HEK293 (cell line): ENCODE results near the gene ALDH2.

ENCODE experiments used
- CTCF ChIA-PET: fragments of 350-600 bp; formaldehyde crosslinking; extraction: SDS; loops from one replicate; lab custom pipeline; 2021; ENCODE audit warnings: antibody characterized with exemption; lab: Yijun Ruan, JAX
- POLR2A ChIA-PET: fragments of 300-600 bp; formaldehyde crosslinking; extraction: SDS; loops from one replicate; lab custom pipeline; 2020; ENCODE audit warnings: antibody characterized with exemption, inconsistent platforms; lab: Yijun Ruan, JAX
- H3K27ac ChIP-seq: fragments of 200-500 bp; sonication (Bioruptor generic); 2 replicates; pipeline ENCODE4 v1.5.1; 2014; ENCODE audit warnings: low read depth, low read length, control low read depth, inconsistent platforms; ENCODE audit errors: extremely low read depth
- H3K36me3 ChIP-seq, 2 experiments: fragments of 200-500 bp in 1 of 2; sonication (Bioruptor generic) in 1 of 2; 1 replicate in 1 of 2; 2 replicates in 1 of 2; pipeline ENCODE4 v1.5.1; 2014 to 2017; ENCODE audit warnings: inconsistent platforms in 2 of 2, low read length in 2 of 2; ENCODE audit not compliant: control insufficient read depth in 2 of 2, insufficient read depth in 1 of 2
- H3K4me1 ChIP-seq: fragments of 200-500 bp; sonication (Bioruptor generic); 2 replicates; pipeline ENCODE4 v1.5.1; 2014; ENCODE audit warnings: mild to moderate bottlenecking, low read length, inconsistent platforms; ENCODE audit not compliant: control insufficient read depth, insufficient read depth
- H3K4me3 ChIP-seq: 2 replicates; pipeline ENCODE4 v1.5.1; 2011; ENCODE audit warnings: low read depth, mild to moderate bottlenecking, control low read depth, low read length, moderate library complexity
- H3K9me3 ChIP-seq: fragments of 200-500 bp; sonication (Bioruptor generic); 2 replicates; pipeline ENCODE4 v1.5.1; 2014; ENCODE audit warnings: low read depth, low read length, inconsistent platforms; ENCODE audit not compliant: control insufficient read depth, insufficient read depth
- KLF1 ChIP-seq: fragments of 450-650 bp; formaldehyde crosslinking; IDR thresholded peaks from 2 replicates; pipeline ENCODE4 v1.5.1; 2016; ENCODE audit warnings: missing biosample characterization, missing genetic modification characterization
- PRDM4 ChIP-seq: fragments of 450-650 bp; formaldehyde crosslinking; IDR thresholded peaks from 2 replicates; pipeline ENCODE4 v1.5.1; 2017; ENCODE audit warnings: missing biosample characterization, missing genetic modification characterization
- SCRT2 ChIP-seq: fragments of 450-650 bp; formaldehyde crosslinking; IDR thresholded peaks from 2 replicates; pipeline ENCODE4 v1.5.1; 2016; ENCODE audit warnings: missing biosample characterization, missing genetic modification characterization
- TCF7L2 ChIP-seq: IDR thresholded peaks from 2 replicates; pipeline ENCODE4 v1.6.1; 2011; ENCODE audit warnings: low read depth, mild to moderate bottlenecking, inconsistent platforms, low read length, moderate library complexity, borderline replicate concordance
- ZBTB1 ChIP-seq: fragments of 450-650 bp; formaldehyde crosslinking; IDR thresholded peaks from 2 replicates; pipeline ENCODE4 v1.5.1; 2016; ENCODE audit warnings: missing biosample characterization, missing genetic modification characterization
- ZIC2 ChIP-seq: fragments of 450-650 bp; formaldehyde crosslinking; IDR thresholded peaks from 2 replicates; pipeline ENCODE4 v1.5.1; 2016; ENCODE audit warnings: missing biosample characterization, missing genetic modification characterization
- ZNF112 ChIP-seq: fragments of 450-650 bp; formaldehyde crosslinking; IDR thresholded peaks from 2 replicates; pipeline ENCODE4 v1.5.0; 2017; ENCODE audit warnings: missing biosample characterization, missing genetic modification characterization
- ZNF155 ChIP-seq: fragments of 450-650 bp; formaldehyde crosslinking; IDR thresholded peaks from 2 replicates; pipeline ENCODE4 v1.5.1; 2016; ENCODE audit warnings: missing biosample characterization, missing genetic modification characterization
- ZNF175 ChIP-seq: fragments of 450-650 bp; formaldehyde crosslinking; IDR thresholded peaks from 2 replicates; pipeline ENCODE4 v1.5.1; 2016; ENCODE audit warnings: missing biosample characterization, missing genetic modification characterization
- ZNF184 ChIP-seq: fragments of 450-650 bp; IDR thresholded peaks from 2 replicates; pipeline ENCODE4 v1.5.1; 2018; ENCODE audit warnings: missing biosample characterization, mild to moderate bottlenecking, missing genetic modification characterization
- ZNF211 ChIP-seq: fragments of 450-650 bp; formaldehyde crosslinking; IDR thresholded peaks from 2 replicates; pipeline ENCODE4 v1.5.1; 2016; ENCODE audit warnings: low read depth, missing biosample characterization, missing genetic modification characterization
- ZNF280C ChIP-seq: fragments of 450-650 bp; formaldehyde crosslinking; IDR thresholded peaks from 2 replicates; pipeline ENCODE4 v1.5.1; 2016; ENCODE audit warnings: missing biosample characterization, missing genetic modification characterization
- ZNF335 ChIP-seq: fragments of 450-650 bp; formaldehyde crosslinking; conservative IDR thresholded peaks from 2 replicates; pipeline ENCODE4 v1.5.1; 2016; ENCODE audit warnings: missing biosample characterization, missing genetic modification characterization
- ZNF37A ChIP-seq: fragments of 450-650 bp; IDR thresholded peaks from 2 replicates; pipeline ENCODE4 v1.5.1; 2018; ENCODE audit warnings: missing biosample characterization, missing genetic modification characterization
- ZNF488 ChIP-seq: fragments of 450-650 bp; formaldehyde crosslinking; IDR thresholded peaks from 2 replicates; pipeline ENCODE4 v1.5.1; 2016; ENCODE audit warnings: missing biosample characterization, missing genetic modification characterization
- ZNF548 ChIP-seq: fragments of 450-650 bp; formaldehyde crosslinking; IDR thresholded peaks from 2 replicates; pipeline ENCODE4 v1.5.1; 2016; ENCODE audit warnings: missing biosample characterization, missing genetic modification characterization
- ZNF558 ChIP-seq: fragments of 450-650 bp; formaldehyde crosslinking; IDR thresholded peaks from 2 replicates; pipeline ENCODE4 v1.5.1; 2016; ENCODE audit warnings: missing biosample characterization, missing genetic modification characterization
- ZNF560 ChIP-seq: fragments of 450-650 bp; formaldehyde crosslinking; IDR thresholded peaks from 2 replicates; pipeline ENCODE4 v1.5.1; 2017; ENCODE audit warnings: missing biosample characterization, missing genetic modification characterization, borderline replicate concordance
- ZNF600 ChIP-seq: fragments of 450-650 bp; formaldehyde crosslinking; IDR thresholded peaks from 2 replicates; pipeline ENCODE4 v1.5.1; 2016; ENCODE audit warnings: missing biosample characterization, missing genetic modification characterization
- ZNF658 ChIP-seq: fragments of 450-650 bp; formaldehyde crosslinking; IDR thresholded peaks from 2 replicates; pipeline ENCODE4; 2016; ENCODE audit warnings: missing biosample characterization, missing genetic modification characterization
- ZNF776 ChIP-seq: fragments of 450-650 bp; formaldehyde crosslinking; IDR thresholded peaks from 2 replicates; pipeline ENCODE4 v1.5.0; 2017; ENCODE audit warnings: missing biosample characterization, missing genetic modification characterization, borderline replicate concordance
- ZNF837 ChIP-seq: fragments of 450-650 bp; formaldehyde crosslinking; IDR thresholded peaks from 2 replicates; pipeline ENCODE4 v1.5.1; 2016; ENCODE audit warnings: missing biosample characterization, missing genetic modification characterization
- ZSCAN16 ChIP-seq: fragments of 450-650 bp; formaldehyde crosslinking; IDR thresholded peaks from 2 replicates; pipeline ENCODE4 v1.5.1; 2016; ENCODE audit warnings: missing biosample characterization, missing genetic modification characterization
- ZSCAN23 ChIP-seq: fragments of 450-650 bp; formaldehyde crosslinking; IDR thresholded peaks from 2 replicates; pipeline ENCODE4 v1.5.1; 2016; ENCODE audit warnings: missing biosample characterization, missing genetic modification characterization
- TF ChIP-seq, protein P1 (sequence below): fragments of 450-650 bp; formaldehyde crosslinking; IDR thresholded peaks from 2 replicates; pipeline ENCODE4 v1.5.1; 2016; ENCODE audit warnings: missing biosample characterization, missing genetic modification characterization
- TF ChIP-seq, protein P2 (sequence below): fragments of 450-650 bp; formaldehyde crosslinking; IDR thresholded peaks from 2 replicates; pipeline ENCODE4 v1.5.1; 2016; ENCODE audit warnings: missing biosample characterization, missing genetic modification characterization

Gene ALDH2

DNA sequence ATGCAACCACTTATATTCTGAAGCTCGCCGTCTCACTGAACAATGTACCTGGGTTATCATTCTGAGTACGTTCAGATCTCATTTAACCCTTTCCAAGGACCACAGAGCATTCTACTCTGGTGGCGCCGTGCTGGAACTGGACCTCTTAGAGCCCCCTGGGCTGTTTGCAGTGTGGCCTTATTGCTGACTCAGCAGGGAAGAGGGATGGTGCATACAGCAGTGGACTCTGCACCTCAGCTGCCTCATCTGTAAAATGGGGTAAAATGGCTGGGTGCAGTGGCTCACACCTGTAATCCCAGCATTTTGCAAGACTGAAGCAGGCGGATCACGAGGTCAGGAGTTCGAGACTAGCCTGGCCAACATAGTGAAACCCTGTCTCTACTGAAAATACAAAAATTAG is 2.9 kb downstream of the ALDH2 start:
- ChIA-PET POLR2A (no interaction called here), CTCF (no interaction called here)
- peaks cover 4% of the 10 kb centered on the region; the same call in 1 of the 2 replicates for H3K4me1 ChIP-seq
- peaks cover 2 to 3% of the 10 kb centered on the region in 2 experiments; a peak in 2 of 3 replicates for H3K36me3 ChIP-seq
- H3K9me3 ChIP-seq = no peaks in the 10 kb centered on the region
- no peak overlapping the region for H3K4me3 ChIP-seq
- TF ChIP-seq ZIC2 = no peak
- no peak for TF ChIP-seq ZSCAN16 (tag by site-specific recombination)
- TF ChIP-seq ZNF184 (tag by site-specific recombination) = no peak
- no peak for TF ChIP-seq ZNF488
- TF ChIP-seq ZNF837 (tag by site-specific recombination) = no peak
- TF ChIP-seq SCRT2 (tag by site-specific recombination) = 0 out of 2 replicates have a peak, but pooled peaks have one; percentile 3
- TF ChIP-seq, all 188 proteins: peak for 1
- H3K27ac ChIP-seq = no peak overlapping the region

GRCh38 chr12:111773801-111774551 is 7.2 kb downstream of the ALDH2 start:
- H3K27ac ChIP-seq = no peak overlapping the region
- H3K9me3 ChIP-seq = no peaks in the 10 kb centered on the region
- ChIA-PET POLR2A (no interaction called here), CTCF (no interaction called here)
- H3K4me1 ChIP-seq = peaks cover 19% of the 10 kb centered on the region
- no peak overlapping the region for H3K4me3 ChIP-seq
- peaks cover 3 to 10% of the 10 kb centered on the region in 2 experiments; a peak in 2 of 3 replicates for H3K36me3 ChIP-seq
- TF ChIP-seq ZNF600 (tag by site-specific recombination) (0 out of 2 replicates have a peak, but pooled peaks have one; percentile 42), ZNF548 (tag by site-specific recombination) (no peak), ZNF280C (tag by site-specific recombination) (no peak), ZNF211 (tag by site-specific recombination) (no peak), ZNF37A (no peak), ZNF335 (tag by site-specific recombination) (no peak), ZBTB1 (tag by site-specific recombination) (no peak), PRDM4 (tag by site-specific recombination) (peak; percentile 44; the same call in 1 of the 2 replicates), ZNF112 (tag by site-specific recombination) (no peak), ZNF558 (no peak), ZNF155 (tag by site-specific recombination) (no peak), ZNF658 (tag by site-specific recombination) (no peak), ZNF560 (tag by site-specific recombination) (no peak), TCF7L2 (no peak), ZNF776 (tag by site-specific recombination) (no peak), KLF1 (tag by site-specific recombination) (0 out of 2 replicates have a peak, but pooled peaks have one; percentile 16), ZSCAN23 (tag by site-specific recombination) (no peak), ZNF175 (tag by site-specific recombination) (no peak)
- TF ChIP-seq, protein P1, sequence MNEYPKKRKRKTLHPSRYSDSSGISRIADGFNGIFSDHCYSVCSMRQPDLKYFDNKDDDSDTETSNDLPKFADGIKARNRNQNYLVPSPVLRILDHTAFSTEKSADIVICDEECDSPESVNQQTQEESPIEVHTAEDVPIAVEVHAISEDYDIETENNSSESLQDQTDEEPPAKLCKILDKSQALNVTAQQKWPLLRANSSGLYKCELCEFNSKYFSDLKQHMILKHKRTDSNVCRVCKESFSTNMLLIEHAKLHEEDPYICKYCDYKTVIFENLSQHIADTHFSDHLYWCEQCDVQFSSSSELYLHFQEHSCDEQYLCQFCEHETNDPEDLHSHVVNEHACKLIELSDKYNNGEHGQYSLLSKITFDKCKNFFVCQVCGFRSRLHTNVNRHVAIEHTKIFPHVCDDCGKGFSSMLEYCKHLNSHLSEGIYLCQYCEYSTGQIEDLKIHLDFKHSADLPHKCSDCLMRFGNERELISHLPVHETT (tag by site-specific recombination) = no peak
- TF ChIP-seq, protein P2, sequence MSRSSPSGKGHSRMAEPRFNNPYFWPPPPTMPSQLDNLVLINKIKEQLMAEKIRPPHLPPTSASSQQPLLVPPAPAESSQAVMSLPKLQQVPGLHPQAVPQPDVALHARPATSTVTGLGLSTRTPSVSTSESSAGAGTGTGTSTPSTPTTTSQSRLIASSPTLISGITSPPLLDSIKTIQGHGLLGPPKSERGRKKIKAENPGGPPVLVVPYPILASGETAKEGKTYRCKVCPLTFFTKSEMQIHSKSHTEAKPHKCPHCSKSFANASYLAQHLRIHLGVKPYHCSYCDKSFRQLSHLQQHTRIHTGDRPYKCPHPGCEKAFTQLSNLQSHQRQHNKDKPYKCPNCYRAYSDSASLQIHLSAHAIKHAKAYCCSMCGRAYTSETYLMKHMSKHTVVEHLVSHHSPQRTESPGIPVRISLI (tag by site-specific recombination) = no peak
